Fibroblast of skin of right biceps (primary cell): Measurements from ENCODE around the gene MED8.

Source experiments
- DNase-seq: peaks from one replicate; pipeline ENCODE4 v3.0.0-alpha.2; 2013

The MED8 gene, protein sequence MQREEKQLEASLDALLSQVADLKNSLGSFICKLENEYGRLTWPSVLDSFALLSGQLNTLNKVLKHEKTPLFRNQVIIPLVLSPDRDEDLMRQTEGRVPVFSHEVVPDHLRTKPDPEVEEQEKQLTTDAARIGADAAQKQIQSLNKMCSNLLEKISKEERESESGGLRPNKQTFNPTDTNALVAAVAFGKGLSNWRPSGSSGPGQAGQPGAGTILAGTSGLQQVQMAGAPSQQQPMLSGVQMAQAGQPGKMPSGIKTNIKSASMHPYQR

DNA sequence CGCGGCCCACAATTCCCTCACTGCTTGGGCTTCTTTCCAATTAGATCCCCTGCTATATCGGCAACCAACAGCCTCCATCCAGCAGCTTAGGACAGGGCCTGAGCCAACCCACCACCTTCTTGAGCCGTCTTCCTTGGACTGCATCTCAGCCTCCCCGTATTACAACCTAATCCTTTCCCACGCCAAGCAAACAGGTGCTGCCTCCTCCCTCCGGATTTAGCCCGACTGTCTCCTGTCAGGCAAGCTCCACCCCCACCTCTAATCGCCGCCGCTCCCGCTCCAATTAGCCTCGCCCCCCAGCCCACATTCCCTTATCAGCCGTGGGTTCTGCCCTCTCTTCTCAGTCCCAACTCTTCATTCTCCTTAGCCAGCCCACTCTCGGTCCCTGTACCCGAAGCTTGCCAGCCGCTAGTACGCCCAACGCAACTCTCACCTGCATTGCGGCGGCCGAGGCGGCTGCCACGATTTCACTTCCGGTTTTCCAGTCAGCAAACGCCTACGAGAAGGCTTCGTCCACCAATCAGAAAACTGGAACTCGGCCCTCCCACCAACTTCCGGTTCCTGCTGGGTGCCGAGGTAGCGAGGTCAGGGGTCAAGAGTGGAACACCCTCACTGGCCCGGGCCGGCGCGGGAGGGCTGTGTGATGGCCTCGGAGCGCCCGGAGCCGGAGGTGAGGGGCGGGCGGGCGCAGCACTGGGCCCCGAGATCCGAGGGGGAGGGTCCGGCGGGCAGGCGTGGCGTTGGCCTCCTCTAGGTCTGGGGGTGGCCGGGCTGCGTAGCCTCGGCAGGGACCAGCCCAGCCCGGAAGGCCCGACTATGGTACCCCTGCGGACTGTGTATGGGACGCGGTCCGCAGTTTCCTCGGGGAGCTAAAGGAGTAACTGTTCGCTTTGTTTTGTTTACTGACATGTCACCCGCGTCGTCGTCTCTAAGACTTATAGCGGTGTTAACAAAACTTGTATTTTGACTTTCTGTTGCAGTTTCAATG lies at the start of gene MED8, which contains the start of gene SZT2:
Gene MED8, minus strand, starts transcription at position 475 of the 988 bp plus-strand sequence. Its CDS starts 36 bp downstream, at position 439.
Gene SZT2, plus strand, starts transcription at position 574 of the 988 bp plus-strand sequence. Its CDS starts 70 bp downstream, at position 644.
- DNase-seq: peak; percentile 94

DNA sequence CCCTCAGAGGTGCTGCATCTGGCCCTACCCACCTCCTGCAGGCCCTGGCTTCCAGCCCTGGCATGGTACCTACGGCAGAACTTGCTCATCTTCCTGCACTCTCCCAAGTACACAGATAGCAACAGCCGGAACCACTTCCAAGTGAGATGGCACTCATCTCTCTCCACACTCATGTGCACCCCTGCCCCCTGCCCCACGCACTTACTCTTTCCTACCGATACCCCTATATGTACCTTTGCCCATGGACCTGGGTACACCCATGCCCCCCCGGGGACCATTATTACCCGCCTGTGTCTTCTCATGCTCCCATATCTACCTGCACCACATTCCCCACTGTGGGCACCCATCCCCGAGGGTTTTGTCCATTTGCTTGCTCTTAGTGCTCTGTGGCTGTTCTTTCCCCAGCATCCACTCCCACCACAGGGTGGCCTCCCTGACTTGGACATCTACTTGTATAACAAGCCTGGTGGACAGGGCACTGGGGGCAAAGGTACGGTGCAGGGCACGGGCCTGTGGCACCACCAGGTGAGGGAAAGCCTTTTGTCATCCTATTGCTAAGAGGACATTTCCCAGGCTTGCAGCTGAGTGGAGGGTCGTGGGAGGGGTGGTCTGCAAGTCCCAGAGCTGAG lies 49.5 kb upstream of the MED8 start:
- DNase-seq: no peak

DNA sequence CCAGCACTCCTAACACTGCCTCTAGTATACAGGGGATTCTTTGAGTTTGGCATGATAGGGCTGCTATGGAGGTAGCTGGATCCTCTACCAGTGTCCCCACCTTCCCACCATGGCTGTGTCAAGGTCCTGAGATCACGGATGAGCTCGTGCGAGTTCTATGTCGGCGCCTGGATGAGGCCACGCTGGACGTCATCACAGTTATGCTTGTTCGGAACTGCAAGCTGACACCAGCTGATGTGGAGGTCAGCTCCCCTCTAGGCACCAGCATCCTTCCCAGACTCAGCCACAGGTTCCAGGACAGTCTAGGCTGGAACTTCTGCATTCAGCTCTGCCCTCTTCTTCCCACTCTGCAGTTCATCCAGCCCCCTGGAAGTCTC lies 49.0 kb upstream of the MED8 start:
- DNase-seq: no peak

DNA sequence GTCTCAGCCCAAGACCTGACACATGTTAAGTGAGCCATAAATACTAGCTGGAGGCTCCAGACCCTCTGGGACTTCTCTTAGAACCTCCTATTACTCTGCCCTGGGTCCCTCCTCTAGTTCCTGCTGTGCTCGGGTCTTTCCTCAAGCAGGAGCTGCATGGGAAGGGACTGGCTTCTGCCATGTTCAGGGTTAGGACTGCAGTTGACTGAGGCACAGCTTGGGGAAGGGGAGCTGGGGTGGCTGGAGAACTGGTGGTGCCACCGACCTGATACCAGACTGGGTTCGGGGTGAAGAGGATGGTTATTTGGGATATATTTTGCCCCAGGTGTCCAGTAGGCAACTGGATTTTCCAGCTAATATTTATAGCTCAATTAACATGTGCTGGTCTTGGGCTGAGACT lies 48.4 kb upstream of the MED8 start:
- no peak for DNase-seq

DNA sequence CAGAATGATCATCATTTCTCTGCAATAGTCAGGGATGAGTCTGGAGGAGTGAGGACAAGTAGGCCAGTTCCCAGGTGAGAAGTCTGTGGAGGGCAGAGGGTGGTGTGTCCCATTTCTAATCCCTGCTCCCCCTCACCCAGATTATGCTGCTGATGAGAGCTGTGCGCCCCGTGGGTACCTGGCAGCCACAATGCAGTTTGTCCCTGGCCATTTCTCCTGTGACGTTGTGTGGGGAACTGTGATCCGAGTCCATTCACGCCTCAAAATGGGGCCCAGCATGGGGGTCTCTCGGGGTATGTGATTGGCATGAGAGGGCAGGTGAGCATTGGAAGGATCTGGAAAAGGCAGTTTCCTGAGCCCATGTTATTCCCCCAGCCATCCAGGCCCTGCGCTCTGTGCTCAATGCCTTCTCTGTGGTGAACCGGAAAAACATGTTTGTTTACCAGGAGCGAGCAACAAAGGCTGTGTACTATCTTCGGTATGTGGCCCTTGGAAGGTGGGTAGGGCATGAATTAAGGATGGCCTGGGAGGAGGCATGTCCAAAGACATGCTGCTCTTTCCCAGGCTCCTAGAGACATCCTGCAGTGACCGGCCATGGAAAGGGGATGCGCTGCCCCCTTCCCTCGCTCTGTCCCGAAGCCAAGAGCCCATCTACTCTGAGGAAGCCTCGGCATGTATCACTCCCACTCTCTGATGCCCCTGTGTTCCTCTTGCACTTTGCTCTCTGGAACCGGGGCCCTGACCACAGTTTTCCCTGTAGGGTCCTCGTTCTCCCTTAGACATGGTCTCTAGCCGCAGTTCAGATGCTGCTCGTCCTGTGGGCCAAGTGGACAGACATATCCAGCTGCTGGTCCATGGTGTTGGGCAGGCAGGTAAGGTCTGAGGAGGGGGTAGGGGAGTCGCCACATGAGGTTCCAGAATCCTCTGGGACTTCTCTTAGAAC lies 47.7 kb upstream of the MED8 start:
- no peak for DNase-seq

DNA sequence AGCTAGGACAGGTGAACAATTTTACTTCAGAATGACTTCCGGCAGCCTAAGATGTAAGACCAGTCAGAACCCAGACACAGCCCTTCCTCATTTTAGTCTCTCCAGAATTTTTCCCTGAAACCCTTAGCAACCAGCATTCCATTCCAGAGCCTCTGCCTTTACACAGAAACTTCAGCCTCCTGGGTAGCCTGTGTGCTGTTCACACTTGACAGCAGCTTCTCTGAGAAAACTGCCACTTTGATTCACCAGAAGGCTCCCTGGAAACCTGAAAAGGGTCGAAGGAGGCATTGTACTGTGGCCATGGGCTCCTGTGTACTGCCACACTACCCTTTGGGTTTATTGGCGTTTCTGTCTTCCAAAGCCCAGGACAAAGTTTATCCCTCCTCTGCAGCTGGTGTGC lies 46.8 kb upstream of the MED8 start:
- no peak for DNase-seq

DNA sequence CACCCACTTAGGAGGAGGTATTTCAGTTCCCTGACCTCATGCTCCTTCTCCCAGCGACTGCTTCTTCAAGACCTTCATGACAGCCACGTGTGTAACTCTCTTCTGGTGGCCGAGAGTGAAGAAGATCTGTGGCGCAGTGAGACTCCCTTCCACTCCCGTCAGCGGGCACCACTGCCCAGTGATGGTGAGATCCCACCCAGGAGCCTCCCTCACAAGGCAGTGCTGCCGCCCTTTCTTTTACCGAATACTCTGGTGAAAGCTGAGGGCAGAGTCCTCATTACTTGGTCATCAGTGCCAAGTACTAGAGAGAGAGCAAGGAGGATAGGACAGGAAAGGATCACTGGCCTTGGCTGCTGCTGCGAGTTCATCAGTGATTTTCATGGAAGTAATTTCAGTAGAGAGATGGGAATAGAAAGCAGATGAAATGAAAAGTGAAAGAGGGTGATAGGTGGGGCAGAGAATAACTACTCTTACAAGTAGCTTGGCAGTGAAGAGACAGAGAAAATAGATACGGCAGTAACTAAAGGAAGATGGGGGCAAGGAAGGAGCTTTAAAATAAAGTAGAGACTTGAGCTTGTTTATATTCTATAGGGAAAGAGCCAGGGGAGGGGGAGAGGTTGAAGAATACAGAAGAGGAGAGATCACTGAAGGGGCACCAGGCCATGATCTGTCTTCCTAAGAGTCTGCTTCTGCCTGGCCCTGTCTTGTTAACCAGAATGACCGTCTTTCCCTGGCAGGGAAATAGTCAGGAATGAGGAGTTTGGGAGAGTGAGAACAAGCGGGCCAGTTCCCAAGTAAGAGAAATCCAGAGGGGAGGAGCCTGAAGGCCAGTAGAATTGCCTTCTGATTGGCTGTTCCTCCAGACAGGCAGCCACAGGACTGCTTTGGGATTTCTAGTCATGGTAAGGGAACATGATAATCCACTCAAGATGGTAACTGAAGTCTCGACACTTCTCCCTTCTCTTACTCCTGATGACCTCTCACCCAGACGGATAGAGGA lies 45.8 kb upstream of the MED8 start:
- DNase-seq: peak; percentile 44

DNA sequence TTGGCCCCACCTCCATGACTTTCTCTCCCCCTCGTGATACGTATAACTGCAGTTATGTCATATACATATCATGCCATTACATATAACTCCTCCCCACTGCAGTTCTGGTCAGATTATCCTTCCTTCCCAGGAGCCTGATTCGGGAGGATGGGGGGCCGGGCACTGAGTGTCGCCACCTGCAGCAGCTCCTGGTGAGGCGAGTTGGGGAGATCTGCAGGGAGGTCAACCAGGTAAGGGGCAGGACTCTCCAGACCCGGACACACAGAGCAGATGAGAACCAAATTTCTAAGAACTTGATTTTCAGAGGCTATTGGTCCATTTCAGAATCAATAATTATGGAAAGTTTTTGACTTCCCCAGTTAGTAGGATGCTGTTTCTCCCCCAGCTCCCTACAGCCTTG lies 44.7 kb upstream of the MED8 start:
- no peak for DNase-seq

DNA sequence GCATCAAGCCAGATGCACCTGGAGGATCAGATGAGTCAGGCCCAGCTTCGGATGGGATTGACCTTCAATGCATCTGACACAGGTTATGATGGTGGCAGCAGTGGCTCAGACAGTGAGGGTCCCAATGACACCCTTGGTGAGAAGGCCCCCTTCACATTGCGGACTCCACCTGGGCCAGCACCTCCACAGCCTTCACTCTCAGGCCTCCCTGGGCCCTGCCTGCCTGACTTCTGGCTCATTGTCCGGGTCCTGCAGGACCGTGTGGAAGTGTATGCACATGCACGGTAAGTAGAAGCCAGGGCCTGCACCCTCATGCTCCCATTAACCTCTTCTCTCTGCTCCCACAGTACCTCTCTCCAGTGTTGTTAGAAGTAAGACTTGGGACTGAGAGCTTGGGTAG lies 43.3 kb upstream of the MED8 start:
- no peak for DNase-seq

DNA sequence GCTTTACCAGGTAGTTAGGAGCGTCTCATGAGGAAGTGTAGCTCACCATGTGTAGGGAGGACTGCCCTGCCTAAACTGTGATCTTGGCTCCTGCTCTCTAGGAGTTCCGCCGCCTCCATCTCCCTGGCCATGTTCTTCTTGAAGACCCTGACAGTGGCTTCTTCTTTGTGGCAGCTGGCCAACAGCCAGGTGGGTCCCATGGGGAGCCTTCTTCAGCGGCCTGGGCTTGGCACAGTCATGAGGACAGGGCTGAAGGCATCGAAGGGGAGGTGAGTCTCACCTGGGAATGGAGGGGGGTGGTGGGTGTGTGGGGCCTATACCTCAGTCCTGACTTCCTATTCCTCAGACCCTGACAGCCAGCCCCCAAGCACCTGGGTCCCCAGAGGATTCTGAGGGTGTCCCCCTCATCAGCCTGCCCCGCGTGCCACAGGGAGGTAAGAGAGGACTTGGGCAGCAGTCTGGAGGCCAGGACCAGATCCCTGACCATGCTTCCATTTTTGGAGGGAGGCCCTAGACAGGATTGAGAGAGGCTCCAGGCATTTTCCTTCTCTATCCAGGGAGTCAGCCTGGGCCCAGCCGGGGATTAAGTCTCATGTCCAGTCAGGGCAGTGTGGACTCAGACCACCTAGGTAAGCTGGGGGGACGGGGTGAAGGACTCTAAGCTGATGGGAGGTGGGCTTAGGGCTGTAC lies 42.7 kb upstream of the MED8 start:
- DNase-seq: no peak

DNA sequence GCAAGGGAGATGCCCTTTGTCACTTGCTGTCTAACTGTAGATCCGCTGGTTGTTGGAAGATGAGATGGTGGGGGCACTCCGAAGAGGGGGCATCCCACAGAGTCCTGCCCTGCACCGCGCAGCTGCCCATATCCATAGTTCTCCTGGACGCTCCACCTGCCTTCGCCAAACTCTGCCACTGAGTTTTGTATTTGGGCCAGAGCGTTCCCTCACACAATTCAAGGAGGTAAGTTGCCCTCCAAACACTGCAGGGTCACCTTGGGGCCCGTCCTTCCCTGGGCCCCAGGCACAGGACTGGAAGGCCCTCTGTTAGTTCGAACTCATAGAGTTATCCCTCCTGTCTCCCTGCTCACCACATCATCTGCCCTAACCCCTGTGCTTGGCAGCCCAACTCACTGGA lies 42.1 kb upstream of the MED8 start:
- DNase-seq: no peak

DNA sequence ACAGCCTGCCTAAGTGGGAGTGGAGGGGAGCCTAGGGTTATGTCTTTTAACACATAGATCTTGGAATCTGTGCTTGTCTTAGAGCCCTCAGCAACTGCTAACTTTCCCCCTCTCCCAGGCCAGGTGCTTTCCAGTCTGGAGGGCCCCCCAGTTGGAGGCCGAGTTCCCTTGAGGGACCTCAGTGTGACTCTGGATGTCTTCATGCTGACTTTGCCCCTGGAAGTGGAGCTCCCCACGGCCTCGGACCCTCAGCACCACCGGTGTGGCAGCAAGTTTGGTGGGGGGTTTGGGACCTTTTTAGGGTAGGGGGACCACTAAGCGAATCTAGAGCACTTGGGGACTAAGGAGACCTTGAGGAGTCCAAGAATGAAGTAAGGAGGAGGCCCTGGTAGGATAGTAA lies 41.2 kb upstream of the MED8 start:
- no peak for DNase-seq

DNA sequence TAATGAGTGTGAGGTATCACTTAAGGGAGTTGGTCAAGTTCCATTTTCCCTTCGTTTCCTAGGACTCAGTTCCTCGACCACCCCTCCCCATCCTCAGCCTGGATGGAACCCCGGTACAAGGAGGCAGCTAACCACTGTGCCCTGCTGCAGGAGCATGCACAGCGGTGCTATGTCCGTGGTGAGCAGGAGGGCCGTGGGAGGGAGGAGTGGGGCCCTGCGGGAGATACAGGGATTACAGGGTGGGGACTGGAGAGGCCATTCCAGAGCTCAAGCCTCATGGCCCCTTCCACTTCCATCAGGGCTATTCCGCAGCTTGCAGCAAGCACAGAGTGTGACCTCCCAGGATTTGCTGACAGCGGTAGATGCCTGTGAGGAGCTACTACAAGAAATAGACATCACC lies 38.3 kb upstream of the MED8 start:
- no peak for DNase-seq

DNA sequence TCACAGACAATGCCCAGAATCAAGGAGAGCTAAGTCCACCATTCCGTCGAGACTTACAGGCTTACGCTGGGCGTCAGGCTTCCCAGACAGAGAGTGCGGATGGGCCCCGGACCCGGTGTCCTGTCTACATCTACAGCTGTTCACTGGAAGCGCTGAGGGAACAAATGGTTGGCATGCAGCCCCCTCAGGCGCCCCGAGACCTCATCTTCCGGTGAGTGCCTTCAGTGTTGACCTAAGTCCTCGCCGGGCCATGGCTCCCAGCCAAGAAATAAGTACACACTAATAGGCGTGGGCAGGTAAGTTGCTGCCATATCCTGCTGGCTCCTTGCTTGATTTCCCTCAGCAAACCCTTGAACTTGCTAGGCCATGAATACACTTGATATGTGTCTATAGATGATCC lies 37.9 kb upstream of the MED8 start:
- no peak for DNase-seq

DNA sequence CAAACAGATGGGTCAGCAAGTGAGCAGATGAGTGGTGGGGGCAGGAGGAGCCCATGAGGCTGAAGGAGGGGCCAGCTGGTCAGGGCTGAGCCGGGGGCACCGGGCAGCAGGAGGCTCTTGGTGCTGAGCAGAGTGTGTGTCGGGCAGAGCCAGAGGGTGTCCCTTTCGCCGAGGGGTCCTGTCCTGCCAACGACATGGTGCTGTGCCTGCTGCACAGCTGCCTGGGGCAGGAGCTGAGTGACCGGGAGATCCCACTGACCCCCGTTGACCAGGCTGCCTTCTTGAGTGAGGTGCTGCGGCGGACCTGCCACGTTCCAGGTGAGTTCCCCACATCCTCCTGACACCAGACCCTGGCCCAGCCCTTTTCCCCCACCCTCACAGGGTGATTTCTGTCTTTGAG lies 36.6 kb upstream of the MED8 start:
- DNase-seq: no peak

DNA sequence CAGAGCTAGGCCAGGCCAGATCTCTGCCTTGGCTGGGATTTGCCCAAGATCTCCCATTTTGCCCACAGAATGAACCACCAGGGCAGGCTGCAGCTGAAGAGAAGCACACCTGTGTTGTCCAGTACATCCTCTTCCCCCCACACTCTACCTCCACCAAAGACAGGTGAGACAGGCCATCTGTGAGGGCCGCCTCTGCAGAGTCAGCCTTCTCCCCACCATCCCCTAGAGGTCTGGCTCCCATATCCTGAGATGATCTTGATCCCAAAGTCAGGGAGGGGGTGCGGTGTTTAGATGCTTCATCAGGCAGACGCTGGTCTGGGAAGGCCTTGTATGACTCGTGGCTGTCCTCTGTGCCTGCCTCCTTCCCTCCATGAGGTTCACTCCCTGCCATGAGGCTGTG lies 35.4 kb upstream of the MED8 start:
- DNase-seq: peak; percentile 16

DNA sequence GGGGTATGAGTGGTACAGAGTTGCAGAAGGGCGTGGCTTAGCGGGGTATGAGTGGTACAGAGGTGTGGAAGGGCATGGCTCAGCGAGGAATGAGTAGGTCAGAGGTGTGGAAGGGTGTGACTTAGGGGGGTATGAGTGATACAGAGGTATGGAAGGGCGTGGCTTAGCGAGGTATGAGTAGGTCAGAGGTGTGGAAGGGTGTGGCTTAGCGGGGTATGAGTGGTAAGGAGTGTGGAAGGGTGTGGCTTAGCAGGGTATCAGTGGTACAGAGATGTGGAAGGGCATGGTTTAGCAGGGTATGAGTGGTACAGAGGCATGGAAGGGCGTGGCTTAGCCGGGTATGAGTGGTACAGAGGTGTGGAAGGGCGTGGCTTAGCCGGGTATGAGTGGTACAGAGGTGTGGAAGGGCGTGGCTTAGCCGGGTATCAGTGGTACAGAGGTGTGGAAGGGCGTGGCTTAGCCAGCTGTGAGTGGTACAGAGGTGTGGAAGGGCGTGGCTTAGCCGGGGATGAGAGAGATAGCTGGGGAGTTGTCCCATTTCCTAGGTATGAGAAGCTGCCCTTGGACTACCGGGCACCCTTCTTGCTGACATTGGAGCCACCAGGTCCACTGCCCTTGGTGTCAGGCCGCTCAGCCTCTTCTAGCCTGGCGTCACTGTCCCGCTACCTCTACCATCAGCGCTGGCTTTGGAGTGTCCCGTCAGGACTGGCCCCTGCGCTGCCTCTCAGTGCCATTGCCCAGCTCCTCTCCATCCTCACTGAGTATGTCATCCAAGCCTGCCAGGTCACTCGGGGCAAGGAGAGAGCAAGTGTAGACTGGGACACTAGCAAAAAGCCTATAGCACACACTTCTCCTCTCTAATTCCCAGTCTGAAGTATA lies 34.3 kb upstream of the MED8 start:
- DNase-seq: no peak

DNA sequence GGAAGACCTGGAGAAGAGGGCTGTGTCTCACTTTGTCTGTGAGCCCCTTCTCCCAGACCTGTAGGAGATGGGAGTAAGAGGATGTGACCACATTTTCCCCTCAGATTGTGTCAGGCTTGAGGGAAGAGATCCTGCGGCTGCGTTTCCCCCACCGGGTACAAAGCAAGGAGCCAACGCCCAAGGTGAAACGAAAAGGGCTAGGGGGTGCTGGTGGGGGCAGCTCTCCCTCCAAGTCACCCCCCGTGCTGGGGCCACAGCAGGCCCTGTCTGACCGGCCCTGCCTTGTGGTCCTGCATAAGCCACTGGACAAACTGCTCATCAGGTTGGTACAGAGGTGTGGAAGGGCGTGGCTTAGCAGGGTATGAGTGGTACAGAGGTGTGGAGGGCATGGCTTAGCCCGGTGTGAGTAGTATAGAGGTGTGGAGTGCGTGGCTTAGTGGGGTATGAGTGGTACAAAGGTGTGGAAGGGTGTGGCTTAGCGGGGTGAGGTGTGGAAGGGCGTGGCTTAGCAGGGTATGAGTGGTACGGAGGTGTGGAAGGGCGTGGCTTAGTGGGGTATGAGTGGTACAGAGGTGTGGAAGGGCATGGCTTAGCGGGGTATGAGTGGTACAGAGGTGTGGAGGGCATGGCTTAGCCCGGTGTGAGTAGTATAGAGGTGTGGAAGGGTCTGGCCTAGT lies 33.5 kb upstream of the MED8 start:
- no peak for DNase-seq
